Endothelial cell of umbilical vein (primary cell): Measurements from ENCODE around the gene ZIC1. TPM values are rescaled to one million over a fixed set of nuclear protein-coding genes. Genes with fewer than 3 reads are reported as not detected.

Experiments used
- BruUV-seq: library from RNA; stranded (reverse); fragments of 400-500 nt; replicated peaks from 2 replicates; lab custom pipeline; 2021; lab: Mats Ljungman, UMichigan
- CTCF ChIA-PET: fragments of 300-600, 350-600 bp; sonication (Branson Sonifier 250); formaldehyde crosslinking; loops from one replicate; lab custom pipeline; 2021; ENCODE audit warnings: antibody characterized with exemption, inconsistent platforms; lab: Charles Lee
- POLR2A ChIA-PET: fragments of 300-600, 350-600 bp; sonication (Branson Sonifier 250); formaldehyde crosslinking; loops from one replicate; lab custom pipeline; 2021; ENCODE audit warnings: antibody characterized with exemption, inconsistent platforms; lab: Charles Lee
- DNase-seq: peaks from one replicate; pipeline ENCODE4 v3.0.0-alpha.2; 2011; ENCODE audit warnings: low read depth, low spot score
- FAIRE-seq: peaks from 2 replicates; lab custom pipeline; 2011; peaks lifted over from hg19 to GRCh38; lab: Jason Lieb, UNC
- H2AFZ ChIP-seq: 2 replicates; pipeline ENCODE4 v1.6.0; 2012; ENCODE audit warnings: low read depth, low read length, control low read depth, inconsistent platforms
- H3K27ac ChIP-seq: 2 replicates; pipeline ENCODE4 v1.5.1; 2011; ENCODE audit warnings: low read depth, mild to moderate bottlenecking, control low read depth, low read length, moderate library complexity; ENCODE audit not compliant: insufficient read depth
- H3K27me3 ChIP-seq, 2 experiments: 2 replicates each; pipeline versions ENCODE4 v1.6.0 to v1.6.1; 2011; ENCODE audit warnings: low read length in 2 of 2, mixed read lengths in 1 of 2; ENCODE audit not compliant: control insufficient read depth in 2 of 2, insufficient read depth in 2 of 2
- H3K36me3 ChIP-seq, 2 experiments: 2 replicates in 1 of 2; 3 replicates in 1 of 2; pipeline ENCODE4 v1.5.1; 2011; ENCODE audit warnings: low read length in 2 of 2, mild to moderate bottlenecking in 1 of 2, moderate library complexity in 1 of 2; ENCODE audit not compliant: control insufficient read depth in 2 of 2, insufficient read depth in 2 of 2; ENCODE audit errors: extremely low read depth in 1 of 2
- H3K4me1 ChIP-seq: 3 replicates; pipeline ENCODE4 v1.5.1; 2011; ENCODE audit warnings: mild to moderate bottlenecking, low read length; ENCODE audit not compliant: control insufficient read depth, insufficient read depth; ENCODE audit errors: extremely low read depth
- H3K4me2 ChIP-seq: 2 replicates; pipeline ENCODE4 v1.6.1; 2011; ENCODE audit warnings: low read length, control low read depth, mixed read lengths; ENCODE audit not compliant: insufficient read depth
- H3K4me3 ChIP-seq, 3 experiments: fragments of 200-600 bp in 1 of 3; sonication (generic), shearing (Covaris generic) in 1 of 3; replicated peaks in 1 of 3; 2 replicates each; pipeline ENCODE4 v1.5.1; 2011 to 2016; ENCODE audit warnings: control low read depth in 3 of 3, low read length in 3 of 3, mild to moderate bottlenecking in 2 of 3, inconsistent platforms in 1 of 3, low read depth in 1 of 3, moderate library complexity in 1 of 3; ENCODE audit not compliant: insufficient read depth in 1 of 3
- H3K79me2 ChIP-seq: 2 replicates; pipeline ENCODE4 v1.6.0; 2012; ENCODE audit warnings: low read length, inconsistent platforms; ENCODE audit not compliant: control insufficient read depth, insufficient read depth
- H3K9ac ChIP-seq: replicated peaks from 2 replicates; pipeline ENCODE3; 2011; ENCODE audit warnings: low read length, control low read depth; ENCODE audit not compliant: insufficient read depth; ENCODE audit errors: extremely low read depth
- H3K9me1 ChIP-seq: replicated peaks from 3 replicates; pipeline ENCODE4 v1.6.0; 2011; ENCODE audit warnings: mild to moderate bottlenecking, low read length; ENCODE audit not compliant: control insufficient read depth, insufficient read depth; ENCODE audit errors: extremely low read depth
- H3K9me3 ChIP-seq: replicated peaks from 2 replicates; pipeline ENCODE4 v1.5.1; 2012; ENCODE audit warnings: low read length, inconsistent platforms; ENCODE audit not compliant: control insufficient read depth, insufficient read depth
- H4K20me1 ChIP-seq: replicated peaks from 2 replicates; pipeline ENCODE3; 2011; ENCODE audit warnings: mild to moderate bottlenecking, low read length; ENCODE audit not compliant: control insufficient read depth, insufficient read depth; ENCODE audit errors: extremely low read depth
- EZH2 ChIP-seq: IDR thresholded peaks from 2 replicates; pipeline ENCODE4 v1.6.1; 2012; ENCODE audit warnings: borderline replicate concordance, low read depth, mild to moderate bottlenecking, moderate library complexity, low read length, inconsistent platforms; ENCODE audit not compliant: severe bottlenecking
- FOS ChIP-seq: IDR thresholded peaks from 2 replicates; pipeline ENCODE4 v1.6.1; 2011; ENCODE audit warnings: mild to moderate bottlenecking, low read length, moderate library complexity, borderline replicate concordance; ENCODE audit not compliant: insufficient read depth
- GATA2 ChIP-seq: IDR thresholded peaks from 2 replicates; pipeline ENCODE4 v1.7.0; 2011; ENCODE audit warnings: low read depth, mild to moderate bottlenecking, moderate library complexity, mixed read lengths, low read length; ENCODE audit not compliant: insufficient read length, insufficient read depth
- JUN ChIP-seq: IDR thresholded peaks from 2 replicates; pipeline ENCODE4 v1.6.1; 2011; ENCODE audit warnings: borderline replicate concordance, low read depth; ENCODE audit not compliant: insufficient read length, insufficient read depth
- MYC ChIP-seq: IDR thresholded peaks from one replicate; pipeline ENCODE4 v1.6.1; 2011; ENCODE audit warnings: mild to moderate bottlenecking, low read depth, low read length
- POLR2A ChIP-seq: IDR thresholded peaks from 2 replicates; pipeline ENCODE4 v1.6.1; 2012; ENCODE audit warnings: low read depth, mild to moderate bottlenecking, control low read depth, low read length
- POLR2AphosphoS5 ChIP-seq: IDR thresholded peaks from 2 replicates; pipeline ENCODE4 v1.6.1; 2012; ENCODE audit warnings: low read depth, mild to moderate bottlenecking, control low read depth, low read length, moderate library complexity; ENCODE audit not compliant: insufficient read depth
- dilution Hi-C: fragments of 300-500 bp; cut with MboI; formaldehyde crosslinking; loops from one replicate; pipeline ENCODE4 v1.15.0; 2019; ENCODE audit warnings: low sequenced_read_pairs; ENCODE audit not compliant: extremely low pct_ligation_motif_present
- intact Hi-C: fragments of 100-400 bp; cut with micrococcal nuclease; formaldehyde crosslinking; loops from one replicate; pipeline ENCODE4 v1.10.0; 2022
- polyA plus RNA-seq, 4 experiments: library from polyadenylated mRNA; depleted of rRNA in 3 of 4; stranded (reverse) in 3 of 4; unstranded in 1 of 4; fragments of >200 nt; gene quantifications; 2 replicates each; pipeline versions ENCODE4 v1.2.1 to v1.2.3, GENCODE V29; 2011 to 2012; ENCODE audit warnings: missing spikeins in 1 of 4
- total RNA-seq: library from RNA; stranded (reverse); gene quantifications from 2 replicates; pipeline ENCODE4 v1.2.3, GENCODE V29; 2021
- TF ChIP-seq, protein P1 (sequence below), 2 donors: IDR thresholded peaks; 1 replicate in 1 of 2; 2 replicates in 1 of 2; pipeline ENCODE4 v1.5.1; 2011; ENCODE audit warnings: low read length in 2 of 2, mild to moderate bottlenecking in 2 of 2, moderate library complexity in 2 of 2, control low read depth in 1 of 2, inconsistent platforms in 1 of 2, low read depth in 1 of 2; ENCODE audit not compliant: insufficient read depth in 1 of 2; ENCODE audit errors: extremely low read depth in 1 of 2
- TF ChIP-seq, protein P2 (sequence below): IDR thresholded peaks from 2 replicates; pipeline ENCODE4 v1.6.1; 2011; ENCODE audit not compliant: insufficient read depth, insufficient read length

ZIC1 gene
- total and polyA plus RNA-seq, 2 donors (not counting 3 experiments of a cell fraction or from before 2014, with no cell fraction given), result not detected

DNA sequence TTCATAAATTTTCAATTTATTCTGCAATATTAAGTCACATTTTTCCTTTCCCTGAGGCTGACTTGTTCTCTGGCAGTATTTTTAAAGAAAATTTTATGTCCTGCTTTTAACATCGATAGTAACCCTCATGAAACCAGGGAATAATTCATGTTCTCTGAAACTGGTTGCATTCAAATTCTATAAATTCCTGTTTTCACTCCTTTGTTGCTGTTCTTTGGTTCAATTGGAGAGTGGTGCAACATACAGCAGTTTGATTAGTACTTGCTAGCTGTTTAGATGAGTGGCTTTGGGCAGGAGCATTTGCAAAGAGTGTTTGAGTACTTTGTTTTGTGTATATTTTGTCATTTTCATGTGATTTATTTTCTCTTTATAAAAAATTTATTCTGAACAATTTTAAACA lies 19.2 kb downstream of the ZIC1 start:
- DNase-seq (no peak), FAIRE-seq (no peak)
- no peaks in the 10 kb centered on the region for H3K4me1 ChIP-seq
- no peak overlapping the region for H3K27ac ChIP-seq
- no peaks in the 10 kb centered on the region for H4K20me1 ChIP-seq
- BruUV-seq, result no TSS peak
- no peak overlapping the region for H3K9ac ChIP-seq
- intact Hi-C loops, result no loop called here
- no peaks in the 10 kb centered on the region for H3K9me3 ChIP-seq
- no peaks in the 10 kb centered on the region for H3K9me1 ChIP-seq
- dilution Hi-C loops, result no loop called here
- no peaks in the 10 kb centered on the region for H3K79me2 ChIP-seq
- H3K4me3 ChIP-seq, result no peak overlapping the region
- ChIA-PET CTCF (no interaction called here), POLR2A (no interaction called here)
- no peak overlapping the region for H3K4me2 ChIP-seq
- TF ChIP-seq MYC (no peak), EZH2 (no peak), FOS (no peak), POLR2A (no peak), GATA2 (no peak), POLR2AphosphoS5 (no peak), JUN (no peak)
- TF ChIP-seq, protein P1, sequence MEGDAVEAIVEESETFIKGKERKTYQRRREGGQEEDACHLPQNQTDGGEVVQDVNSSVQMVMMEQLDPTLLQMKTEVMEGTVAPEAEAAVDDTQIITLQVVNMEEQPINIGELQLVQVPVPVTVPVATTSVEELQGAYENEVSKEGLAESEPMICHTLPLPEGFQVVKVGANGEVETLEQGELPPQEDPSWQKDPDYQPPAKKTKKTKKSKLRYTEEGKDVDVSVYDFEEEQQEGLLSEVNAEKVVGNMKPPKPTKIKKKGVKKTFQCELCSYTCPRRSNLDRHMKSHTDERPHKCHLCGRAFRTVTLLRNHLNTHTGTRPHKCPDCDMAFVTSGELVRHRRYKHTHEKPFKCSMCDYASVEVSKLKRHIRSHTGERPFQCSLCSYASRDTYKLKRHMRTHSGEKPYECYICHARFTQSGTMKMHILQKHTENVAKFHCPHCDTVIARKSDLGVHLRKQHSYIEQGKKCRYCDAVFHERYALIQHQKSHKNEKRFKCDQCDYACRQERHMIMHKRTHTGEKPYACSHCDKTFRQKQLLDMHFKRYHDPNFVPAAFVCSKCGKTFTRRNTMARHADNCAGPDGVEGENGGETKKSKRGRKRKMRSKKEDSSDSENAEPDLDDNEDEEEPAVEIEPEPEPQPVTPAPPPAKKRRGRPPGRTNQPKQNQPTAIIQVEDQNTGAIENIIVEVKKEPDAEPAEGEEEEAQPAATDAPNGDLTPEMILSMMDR (IDR thresholded peaks at IDR 0.05; ENCODE audit: extremely low read depth in 1 of 2, insufficient read depth in 1 of 2, low read depth in 1 of 2, low read length in 2 of 2), result no peak
- TF ChIP-seq, protein P2, sequence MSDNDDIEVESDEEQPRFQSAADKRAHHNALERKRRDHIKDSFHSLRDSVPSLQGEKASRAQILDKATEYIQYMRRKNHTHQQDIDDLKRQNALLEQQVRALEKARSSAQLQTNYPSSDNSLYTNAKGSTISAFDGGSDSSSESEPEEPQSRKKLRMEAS, result no peak
- H3K27me3 ChIP-seq, result peaks cover 34 to 76% of the 10 kb centered on the region in 2 experiments
- no peaks in the 10 kb centered on the region for H3K36me3 ChIP-seq
- no peak overlapping the region for H2AFZ ChIP-seq
